ENCODE measurements around the gene KCNMB1. TPM values are rescaled to one million over a fixed set of nuclear protein-coding genes. Genes with fewer than 3 reads are reported as not detected.

KCNMB1 gene
- total RNA-seq, 6 experiments from 2014 or later, result 0.10 to 0.27 (median 0.25) TPM; not detected in 1

- H3K4me1 ChIP-seq, result no peaks in the 10 kb centered on the region
Measured at GRCh38 chr5:170342153-170342725, 46.9 kb downstream of the KCNMB1 start.

GRCh38 chr5:170341545-170341944, 47.6 kb downstream of the KCNMB1 start:
- ATAC-seq (no peak), DNase-seq (no peak)
- intact Hi-C loops (cut with DNase I), result no loop called here
- H3K36me3 ChIP-seq, result no peaks in the 10 kb centered on the region
- H3K27ac ChIP-seq, result no peak overlapping the region
- TF ChIP-seq POLR2A (IDR thresholded peaks at IDR 0.05) (no peak), CTCF (IDR thresholded peaks at IDR 0.05) (no peak)
- H3K27me3 ChIP-seq, result no peaks in the 10 kb centered on the region
- 73% methylated on average over 7 of the region's 9 CpGs for WGBS (ENCODE audit: insufficient coverage, low coverage, low lambda C conversion rate, missing lambda C conversion rate)
- no peaks in the 10 kb centered on the region for H3K4me1 ChIP-seq
- no peaks in the 10 kb centered on the region for H3K9me3 ChIP-seq
- no peak overlapping the region for H3K4me3 ChIP-seq

More at GRCh38 chr5:170342153-170342725, 46.9 kb downstream of the KCNMB1 start:
- TF ChIP-seq POLR2A (IDR thresholded peaks at IDR 0.05) (no peak), CTCF (IDR thresholded peaks at IDR 0.05) (no peak)
- intact Hi-C loops (cut with DNase I), result no loop called here
- WGBS (ENCODE audit: insufficient coverage, low coverage, low lambda C conversion rate, missing lambda C conversion rate), result 29% methylated on average over 2 of the region's 8 CpGs
- Histone ChIP-seq H3K27ac (no peak overlapping the region), H3K36me3 (no peaks in the 10 kb centered on the region), H3K9me3 (no peaks in the 10 kb centered on the region), H3K27me3 (no peaks in the 10 kb centered on the region), H3K4me3 (no peak overlapping the region)
- DNase-seq (peak in 1 of 3 donors; percentile 39), ATAC-seq (peak in 1 of 4 donors; percentile 35)

GRCh38 chr5:170339780-170340167, 49.4 kb downstream of the KCNMB1 start:
- DNase-seq, result no peak
- 78% methylated on average over 1 of the region's 1 CpG for WGBS (ENCODE audit: insufficient coverage, low coverage, low lambda C conversion rate, missing lambda C conversion rate)
- Histone ChIP-seq H3K4me1 (no peaks in the 10 kb centered on the region), H3K27ac (no peak overlapping the region), H3K9me3 (no peaks in the 10 kb centered on the region), H3K4me3 (no peak overlapping the region), H3K27me3 (no peaks in the 10 kb centered on the region), H3K36me3 (no peaks in the 10 kb centered on the region)
- intact Hi-C loops (cut with DNase I), result no loop called here
- TF ChIP-seq CTCF (IDR thresholded peaks at IDR 0.05) (no peak), POLR2A (IDR thresholded peaks at IDR 0.05) (no peak)
- ATAC-seq, result no peak

- H3K27ac ChIP-seq, result no peak overlapping the region
- peak; percentile 66 to 68 (median 66) for ATAC-seq
- DNase-seq, result no peak
- WGBS (ENCODE audit: insufficient coverage, low coverage, low lambda C conversion rate, missing lambda C conversion rate), result 52% methylated on average over 2 of the region's 4 CpGs
- no peaks in the 10 kb centered on the region for H3K27me3 ChIP-seq
- no peak overlapping the region for H3K4me3 ChIP-seq
- H3K9me3 ChIP-seq, result no peaks in the 10 kb centered on the region
- H3K36me3 ChIP-seq, result no peaks in the 10 kb centered on the region
- TF ChIP-seq CTCF (IDR thresholded peaks at IDR 0.05) (peak; percentile 24 to 40 (median 30)), POLR2A (IDR thresholded peaks at IDR 0.05) (no peak)
- H3K4me1 ChIP-seq, result no peaks in the 10 kb centered on the region
- intact Hi-C loops (cut with DNase I), result no loop called here
Measured at GRCh38 chr5:170338933-170339779, 50.0 kb downstream of the KCNMB1 start.
